Measurements from ENCODE around the gene SND1.

SND1 gene

DNA sequence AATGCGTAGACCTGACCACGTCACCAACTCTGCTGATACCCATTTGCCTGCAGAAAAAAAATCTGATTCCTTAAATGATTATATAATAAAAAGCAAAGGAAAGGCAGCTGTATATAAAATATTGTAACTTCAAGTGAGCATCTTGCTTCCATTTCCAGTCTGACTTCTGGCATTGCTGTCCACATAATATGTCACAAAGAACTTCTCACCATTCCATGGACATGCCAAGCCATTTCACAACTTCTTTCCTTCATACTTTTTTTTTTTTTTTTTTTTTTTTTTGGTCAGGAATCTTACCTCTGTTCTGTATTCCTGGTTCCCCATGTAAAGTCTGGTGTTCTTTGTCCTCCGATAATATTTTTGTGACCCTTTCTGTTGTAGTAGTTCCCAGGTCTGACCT is 165.5 kb downstream of the SND1 start:
- Histone ChIP-seq H3K4me1 (ENCODE audit: control insufficient read depth, insufficient read depth, low read length) (peaks cover 68% of the 10 kb centered on the region), H3K27me3 (ENCODE audit: control insufficient read depth, insufficient read depth, low read length) (no peaks in the 10 kb centered on the region), H3K9me3 (ENCODE audit: control insufficient read depth, insufficient read depth, low read length) (no peaks in the 10 kb centered on the region), H3K36me3 (ENCODE audit: control insufficient read depth, insufficient read depth, low read length) (no peaks in the 10 kb centered on the region), H3K4me3 (ENCODE audit: low read depth, low read length) (no peak overlapping the region), H3K27ac (ENCODE audit: low read depth, low read length) (no peak overlapping the region), H3K9ac (ENCODE audit: low read depth, low read length) (no peak overlapping the region)

GRCh38 chr7:127818306-127818705 is 166.3 kb downstream of the SND1 start:
- H3K4me1 ChIP-seq (ENCODE audit: control insufficient read depth, insufficient read depth, low read length), result peaks cover 68% of the 10 kb centered on the region
- no peak overlapping the region for H3K27ac ChIP-seq (ENCODE audit: low read depth, low read length)
- H3K36me3 ChIP-seq (ENCODE audit: control insufficient read depth, insufficient read depth, low read length), result no peaks in the 10 kb centered on the region
- no peak overlapping the region for H3K4me3 ChIP-seq (ENCODE audit: low read depth, low read length)
- H3K9ac ChIP-seq (ENCODE audit: low read depth, low read length), result no peak overlapping the region
- H3K27me3 ChIP-seq (ENCODE audit: control insufficient read depth, insufficient read depth, low read length), result no peaks in the 10 kb centered on the region
- H3K9me3 ChIP-seq (ENCODE audit: control insufficient read depth, insufficient read depth, low read length), result no peaks in the 10 kb centered on the region

- H3K36me3 ChIP-seq (ENCODE audit: control insufficient read depth, insufficient read depth, low read length), result no peaks in the 10 kb centered on the region
- H3K9ac ChIP-seq (ENCODE audit: low read depth, low read length), result no peak overlapping the region
- peak overlapping the region; percentile 74 for H3K27ac ChIP-seq (ENCODE audit: low read depth, low read length)
- no peaks in the 10 kb centered on the region for H3K9me3 ChIP-seq (ENCODE audit: control insufficient read depth, insufficient read depth, low read length)
- H3K27me3 ChIP-seq (ENCODE audit: control insufficient read depth, insufficient read depth, low read length), result no peaks in the 10 kb centered on the region
- no peak overlapping the region for H3K4me3 ChIP-seq (ENCODE audit: low read depth, low read length)
- H3K4me1 ChIP-seq (ENCODE audit: control insufficient read depth, insufficient read depth, low read length), result peaks cover 57% of the 10 kb centered on the region
Observed at GRCh38 chr7:127819975-127820731, 168.2 kb downstream of the SND1 start.

- Histone ChIP-seq H3K4me3 (ENCODE audit: low read depth, low read length) (no peak overlapping the region), H3K27ac (ENCODE audit: low read depth, low read length) (peak overlapping the region; percentile 62), H3K36me3 (ENCODE audit: control insufficient read depth, insufficient read depth, low read length) (no peaks in the 10 kb centered on the region), H3K9ac (ENCODE audit: low read depth, low read length) (no peak overlapping the region), H3K9me3 (ENCODE audit: control insufficient read depth, insufficient read depth, low read length) (no peaks in the 10 kb centered on the region), H3K4me1 (ENCODE audit: control insufficient read depth, insufficient read depth, low read length) (peaks cover 51% of the 10 kb centered on the region), H3K27me3 (ENCODE audit: control insufficient read depth, insufficient read depth, low read length) (no peaks in the 10 kb centered on the region)
Observed at GRCh38 chr7:127820732-127821085, 168.7 kb downstream of the SND1 start.

- peaks cover 47% of the 10 kb centered on the region for H3K4me1 ChIP-seq (ENCODE audit: control insufficient read depth, insufficient read depth, low read length)
- no peaks in the 10 kb centered on the region for H3K9me3 ChIP-seq (ENCODE audit: control insufficient read depth, insufficient read depth, low read length)
- no peaks in the 10 kb centered on the region for H3K27me3 ChIP-seq (ENCODE audit: control insufficient read depth, insufficient read depth, low read length)
- no peak overlapping the region for H3K4me3 ChIP-seq (ENCODE audit: low read depth, low read length)
- H3K36me3 ChIP-seq (ENCODE audit: control insufficient read depth, insufficient read depth, low read length), result no peaks in the 10 kb centered on the region
- peak overlapping the region; percentile 62 for H3K27ac ChIP-seq (ENCODE audit: low read depth, low read length)
- no peak overlapping the region for H3K9ac ChIP-seq (ENCODE audit: low read depth, low read length)
Observed at GRCh38 chr7:127821146-127821545, 169.2 kb downstream of the SND1 start.

GRCh38 chr7:127822822-127823508 is 171.0 kb downstream of the SND1 start:
- no peak overlapping the region for H3K9ac ChIP-seq (ENCODE audit: low read depth, low read length)

DNA sequence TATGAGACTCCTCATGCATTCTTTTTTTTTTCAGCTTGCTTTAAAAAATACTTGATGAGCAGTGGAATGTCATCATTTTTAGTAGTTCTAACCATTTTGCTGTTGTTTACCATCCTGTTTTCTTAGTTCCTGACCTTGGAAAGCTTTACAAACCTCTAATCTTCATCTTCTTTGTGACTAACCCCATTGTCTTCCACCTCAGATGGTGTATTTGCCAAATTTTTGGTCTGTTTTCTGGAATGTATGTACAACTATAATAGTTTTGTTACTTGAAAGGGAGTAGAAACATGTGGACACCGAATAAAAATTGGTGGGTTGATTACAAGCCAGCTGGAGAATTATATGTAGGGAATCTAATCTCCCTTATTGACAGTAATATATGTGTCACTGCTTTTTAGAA is 172.7 kb downstream of the SND1 start:
- Histone ChIP-seq H3K4me1 (ENCODE audit: control insufficient read depth, insufficient read depth, low read length) (peaks cover 38% of the 10 kb centered on the region), H3K9me3 (ENCODE audit: control insufficient read depth, insufficient read depth, low read length) (no peaks in the 10 kb centered on the region), H3K27ac (ENCODE audit: low read depth, low read length) (no peak overlapping the region), H3K9ac (ENCODE audit: low read depth, low read length) (no peak overlapping the region), H3K27me3 (ENCODE audit: control insufficient read depth, insufficient read depth, low read length) (no peaks in the 10 kb centered on the region), H3K4me3 (ENCODE audit: low read depth, low read length) (no peak overlapping the region), H3K36me3 (ENCODE audit: control insufficient read depth, insufficient read depth, low read length) (no peaks in the 10 kb centered on the region)

More at GRCh38 chr7:127822822-127823508, 171.0 kb downstream of the SND1 start:
- H3K27ac ChIP-seq (ENCODE audit: low read depth, low read length), result peak overlapping the region; percentile 32
- peaks cover 46% of the 10 kb centered on the region for H3K4me1 ChIP-seq (ENCODE audit: control insufficient read depth, insufficient read depth, low read length)
- H3K36me3 ChIP-seq (ENCODE audit: control insufficient read depth, insufficient read depth, low read length), result no peaks in the 10 kb centered on the region
- H3K4me3 ChIP-seq (ENCODE audit: low read depth, low read length), result 0 out of 2 replicates have a peak overlapping the region, but pooled peaks have one; percentile 14
- no peaks in the 10 kb centered on the region for H3K27me3 ChIP-seq (ENCODE audit: control insufficient read depth, insufficient read depth, low read length)
- H3K9me3 ChIP-seq (ENCODE audit: control insufficient read depth, insufficient read depth, low read length), result no peaks in the 10 kb centered on the region

DNA sequence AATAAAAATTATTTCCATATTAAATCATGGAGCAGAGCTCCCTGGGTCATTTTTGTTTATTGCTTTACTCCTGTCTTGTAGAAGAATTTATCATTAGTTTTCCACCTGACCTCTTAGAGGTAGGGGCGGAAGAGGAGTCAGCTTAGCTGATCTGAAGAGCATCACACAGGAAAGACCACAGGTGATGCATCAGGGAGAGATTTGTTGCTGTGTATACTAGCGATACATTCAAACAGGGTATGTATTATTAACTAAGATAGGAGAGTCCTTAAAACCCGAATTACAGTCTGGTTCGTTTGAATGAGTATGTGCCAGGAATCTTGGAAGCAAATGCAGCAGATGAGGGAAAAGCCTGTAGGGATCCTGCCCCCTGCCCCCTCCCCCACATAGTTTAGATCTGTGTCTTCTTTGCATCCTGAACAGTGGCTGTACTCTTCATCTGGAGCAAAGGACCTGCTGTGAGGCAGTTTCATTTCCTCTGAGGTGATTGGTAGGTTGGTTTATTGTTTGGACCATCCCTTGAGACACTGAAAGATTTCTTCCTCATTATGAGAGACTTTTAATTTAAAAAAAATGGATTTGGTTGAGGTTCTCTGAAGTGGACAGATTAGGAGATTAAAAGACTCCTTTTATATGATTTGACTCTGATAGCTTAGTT is 177.0 kb downstream of the SND1 start:
- Histone ChIP-seq H3K9me3 (ENCODE audit: control insufficient read depth, insufficient read depth, low read length) (no peaks in the 10 kb centered on the region), H3K4me3 (ENCODE audit: low read depth, low read length) (no peak overlapping the region), H3K27ac (ENCODE audit: low read depth, low read length) (no peak overlapping the region), H3K36me3 (ENCODE audit: control insufficient read depth, insufficient read depth, low read length) (no peaks in the 10 kb centered on the region), H3K4me1 (ENCODE audit: control insufficient read depth, insufficient read depth, low read length) (no peaks in the 10 kb centered on the region), H3K27me3 (ENCODE audit: control insufficient read depth, insufficient read depth, low read length) (no peaks in the 10 kb centered on the region), H3K9ac (ENCODE audit: low read depth, low read length) (no peak overlapping the region)

- Histone ChIP-seq H3K4me1 (ENCODE audit: control insufficient read depth, insufficient read depth, low read length) (no peaks in the 10 kb centered on the region), H3K36me3 (ENCODE audit: control insufficient read depth, insufficient read depth, low read length) (no peaks in the 10 kb centered on the region), H3K4me3 (ENCODE audit: low read depth, low read length) (no peak overlapping the region), H3K9ac (ENCODE audit: low read depth, low read length) (no peak overlapping the region), H3K27ac (ENCODE audit: low read depth, low read length) (no peak overlapping the region), H3K9me3 (ENCODE audit: control insufficient read depth, insufficient read depth, low read length) (peaks cover 6% of the 10 kb centered on the region; the same call in 1 of the 2 replicates), H3K27me3 (ENCODE audit: control insufficient read depth, insufficient read depth, low read length) (no peaks in the 10 kb centered on the region)
Observed at GRCh38 chr7:127831318-127832219, 179.6 kb downstream of the SND1 start.

DNA sequence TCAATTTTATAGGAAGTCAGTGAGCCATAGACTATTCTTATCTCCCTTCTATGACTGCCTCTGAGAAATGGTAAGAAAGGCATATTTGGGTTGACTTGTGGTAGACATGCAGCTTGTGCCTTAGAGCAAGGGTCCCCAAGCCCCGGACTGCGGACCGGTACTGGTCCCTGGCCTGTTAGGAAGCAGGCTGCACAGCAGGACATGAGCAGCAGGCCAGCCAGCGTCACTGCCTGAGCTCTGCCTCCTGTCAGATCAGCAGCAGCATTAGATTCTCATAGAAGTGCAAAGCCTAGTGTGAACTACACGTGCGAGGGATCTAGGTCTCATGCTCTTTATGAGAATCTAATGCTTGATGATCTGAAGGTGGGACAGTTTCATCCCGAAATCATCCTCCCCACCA is 180.6 kb downstream of the SND1 start:
- H3K4me3 ChIP-seq (ENCODE audit: low read depth, low read length), result no peak overlapping the region
- no peaks in the 10 kb centered on the region for H3K4me1 ChIP-seq (ENCODE audit: control insufficient read depth, insufficient read depth, low read length)
- H3K9ac ChIP-seq (ENCODE audit: low read depth, low read length), result no peak overlapping the region
- H3K9me3 ChIP-seq (ENCODE audit: control insufficient read depth, insufficient read depth, low read length), result peaks cover 11% of the 10 kb centered on the region; the same call in 1 of the 2 replicates
- H3K36me3 ChIP-seq (ENCODE audit: control insufficient read depth, insufficient read depth, low read length), result no peaks in the 10 kb centered on the region
- H3K27me3 ChIP-seq (ENCODE audit: control insufficient read depth, insufficient read depth, low read length), result no peaks in the 10 kb centered on the region
- no peak overlapping the region for H3K27ac ChIP-seq (ENCODE audit: low read depth, low read length)

Measured in HUES48 (cell line).